ENCODE data around the gene GPC3.

- TF ChIP-seq, protein P1, sequence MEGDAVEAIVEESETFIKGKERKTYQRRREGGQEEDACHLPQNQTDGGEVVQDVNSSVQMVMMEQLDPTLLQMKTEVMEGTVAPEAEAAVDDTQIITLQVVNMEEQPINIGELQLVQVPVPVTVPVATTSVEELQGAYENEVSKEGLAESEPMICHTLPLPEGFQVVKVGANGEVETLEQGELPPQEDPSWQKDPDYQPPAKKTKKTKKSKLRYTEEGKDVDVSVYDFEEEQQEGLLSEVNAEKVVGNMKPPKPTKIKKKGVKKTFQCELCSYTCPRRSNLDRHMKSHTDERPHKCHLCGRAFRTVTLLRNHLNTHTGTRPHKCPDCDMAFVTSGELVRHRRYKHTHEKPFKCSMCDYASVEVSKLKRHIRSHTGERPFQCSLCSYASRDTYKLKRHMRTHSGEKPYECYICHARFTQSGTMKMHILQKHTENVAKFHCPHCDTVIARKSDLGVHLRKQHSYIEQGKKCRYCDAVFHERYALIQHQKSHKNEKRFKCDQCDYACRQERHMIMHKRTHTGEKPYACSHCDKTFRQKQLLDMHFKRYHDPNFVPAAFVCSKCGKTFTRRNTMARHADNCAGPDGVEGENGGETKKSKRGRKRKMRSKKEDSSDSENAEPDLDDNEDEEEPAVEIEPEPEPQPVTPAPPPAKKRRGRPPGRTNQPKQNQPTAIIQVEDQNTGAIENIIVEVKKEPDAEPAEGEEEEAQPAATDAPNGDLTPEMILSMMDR (IDR thresholded peaks at IDR 0.05) = no peak
- TF ChIP-seq POLR2A (IDR thresholded peaks at IDR 0.05; ENCODE audit: low read depth) = no peak
- TF ChIP-seq EP300 (IDR thresholded peaks at IDR 0.05) = no peak
- no peak for TF ChIP-seq POLR2AphosphoS5 (IDR thresholded peaks at IDR 0.05)
Measured at GRCh38 chrX:133965321-133965720, 20.1 kb downstream of the GPC3 start.

Measured in esophagus muscularis mucosa (tissue), 4 donors.